Stomach (tissue), 9 donors: ENCODE data around the gene WT1. TPM values are rescaled to one million over a fixed set of nuclear protein-coding genes. Genes with fewer than 3 reads are reported as not detected.

Experiments used
- DNase-seq, 2 donors: peaks; one replicate each; pipeline versions ENCODE4 v3.0.0 to v3.0.0-alpha.2; 2013 to 2019
- H3K27ac ChIP-seq, 5 donors: fragments of 200-600 bp in 4 of 5; sonication (generic) in 4 of 5; one replicate each; pipeline ENCODE4 v1.5.1; 2013 to 2019; ENCODE audit warnings: mild to moderate bottlenecking in 1 of 5, moderate library complexity in 1 of 5
- H3K27me3 ChIP-seq, 3 donors: fragments of 200-600 bp; sonication (generic); one replicate each; pipeline ENCODE4 v1.5.1; 2017 to 2019; ENCODE audit warnings: mixed run types in 1 of 3
- H3K36me3 ChIP-seq, 4 donors: fragments of 200-600 bp; sonication (generic); 1 replicate in 3 of 4; 2 replicates in 1 of 4; pipeline ENCODE4 v1.5.1; 2016 to 2019
- H3K4me1 ChIP-seq, 4 donors: fragments of 200-600 bp; sonication (generic); one replicate each; pipeline ENCODE4 v1.5.1; 2016 to 2019
- H3K4me3 ChIP-seq, 4 donors: fragments of 200-600 bp; sonication (generic) in 3 of 4; one replicate each; pipeline ENCODE4 v1.5.1; 2016 to 2019; ENCODE audit warnings: mild to moderate bottlenecking in 1 of 4
- H3K9me3 ChIP-seq, 4 donors: fragments of 200-600 bp; sonication (generic); one replicate each; pipeline ENCODE4 v1.5.1; 2016 to 2019
- EP300 ChIP-seq: sonication (generic); formaldehyde crosslinking; IDR thresholded peaks from one replicate; pipeline ENCODE4 v1.6.1; 2017; ENCODE audit warnings: antibody characterized with exemption
- POLR2A ChIP-seq, 4 donors: fragments of 450-650 bp; IDR thresholded peaks; one replicate each; pipeline ENCODE4 v1.6.1; 2016; ENCODE audit warnings: antibody characterized with exemption in 4 of 4, control low read depth in 2 of 4, mild to moderate bottlenecking in 1 of 4, moderate library complexity in 1 of 4
- POLR2AphosphoS5 ChIP-seq, 3 donors: sonication (generic); formaldehyde crosslinking; IDR thresholded peaks; one replicate each; pipeline ENCODE4 v1.6.1; 2016; ENCODE audit warnings: antibody characterized with exemption in 3 of 3
- WGBS, 5 donors: extraction: QIAGEN DNeasy Blood & Tissue Kit in 3 of 5; methylation state at CpG; one replicate each; pipeline versions ENCODE4 v1.1.5 to v1.1.7; 2013 to 2018; 5-methylcytosine and 5-hydroxymethylcytosine counted together
- intact Hi-C: fragments of 100-400 bp; cut with DNase I; formaldehyde crosslinking; loops from one replicate; pipeline ENCODE4 v1.15.1; 2023; ENCODE audit warnings: low total_unique reads
- polyA plus RNA-seq, 3 donors: library from polyadenylated mRNA; stranded (reverse); fragments of 200-250 nt; gene quantifications; one replicate each; pipeline ENCODE4 v1.2.3, GENCODE V29; 2013
- small RNA-seq, 4 donors: library from RNA; depleted of rRNA; stranded (forward); fragments of <200 nt; gene quantifications; one replicate each; pipeline ENCODE3, GENCODE V24; 2016
- total RNA-seq, 5 donors: library from RNA; depleted of rRNA; stranded (reverse); fragments of >200 nt; gene quantifications; one replicate each; pipeline versions ENCODE4 v1.1.0 to v1.2.3, GENCODE V29; 2014 to 2016
- TF ChIP-seq, protein P1 (sequence below), 7 experiments: fragments of 450-650 bp in 4 of 7; fragments of 200-600 bp in 3 of 7; sonication (generic) in 3 of 7; IDR thresholded peaks; one replicate each; pipeline ENCODE4 v1.5.1; 2016 to 2019; ENCODE audit warnings: antibody characterized with exemption in 7 of 7, control low read depth in 2 of 7, mild to moderate bottlenecking in 1 of 7
- donor health status: healthy with polysubstance abuse.
- donor health status: Bipolar disorder and iron deficiency.
- donor health status: healthy.

The WT1 gene
- total and polyA plus RNA-seq, 8 donors = 0.31 to 3.1 TPM; not detected in 6

DNA sequence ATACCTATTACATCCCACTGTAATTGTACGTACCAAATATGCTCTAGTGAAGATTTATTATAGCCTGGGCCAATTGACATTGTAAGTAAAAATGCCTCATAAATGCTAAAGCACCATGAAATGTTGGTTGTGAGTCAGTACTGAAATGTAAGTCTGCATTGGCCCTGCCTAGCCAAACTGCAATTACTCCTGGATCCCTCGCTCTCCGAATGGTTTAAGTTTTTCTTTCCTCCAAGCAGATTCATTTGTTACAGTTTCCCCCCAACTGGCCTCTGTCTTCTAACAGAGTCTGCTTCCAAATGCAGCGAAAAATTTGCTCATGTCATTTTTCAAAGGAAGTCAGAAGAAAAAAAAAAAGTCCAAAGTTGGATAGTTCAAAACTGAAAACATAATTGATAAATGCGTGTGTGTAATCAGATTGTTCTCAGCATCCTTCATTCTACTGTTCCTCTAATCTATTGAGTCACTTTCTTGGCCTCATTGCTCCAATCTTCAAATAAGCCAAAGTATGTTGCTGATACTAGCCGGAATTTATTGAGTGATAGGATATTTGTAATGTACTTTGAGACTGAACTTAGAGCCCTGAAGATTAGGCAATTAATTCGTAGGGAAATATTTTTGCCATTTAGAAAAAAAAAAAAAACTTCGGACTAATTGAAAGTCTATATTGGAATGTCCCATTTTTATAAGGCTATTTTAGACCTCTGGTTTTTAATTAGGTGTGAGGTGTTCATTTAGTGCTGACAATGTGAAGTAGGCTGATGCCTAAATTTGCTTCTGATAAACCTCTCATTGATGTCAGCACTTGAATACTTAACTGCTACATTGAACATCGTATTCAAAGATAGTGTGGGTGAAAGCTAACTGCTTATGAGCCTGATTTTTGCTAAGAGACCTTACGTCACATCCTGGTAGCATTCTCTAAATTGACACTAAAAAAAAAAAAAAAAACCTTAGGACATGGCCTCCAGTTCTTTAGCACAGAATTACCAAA lies 93.4 kb downstream of the WT1 start:
- H3K9me3 ChIP-seq = no peaks in the 10 kb centered on the region
- H3K36me3 ChIP-seq = no peaks in the 10 kb centered on the region
- intact Hi-C loops = no loop called here
- H3K4me3 ChIP-seq = no peak overlapping the region
- peak in 1 of 2 donors; percentile 82 for DNase-seq
- TF ChIP-seq POLR2AphosphoS5 (IDR thresholded peaks at IDR 0.05) (no peak), POLR2A (IDR thresholded peaks at IDR 0.05) (no peak), EP300 (no peak)
- TF ChIP-seq, protein P1, sequence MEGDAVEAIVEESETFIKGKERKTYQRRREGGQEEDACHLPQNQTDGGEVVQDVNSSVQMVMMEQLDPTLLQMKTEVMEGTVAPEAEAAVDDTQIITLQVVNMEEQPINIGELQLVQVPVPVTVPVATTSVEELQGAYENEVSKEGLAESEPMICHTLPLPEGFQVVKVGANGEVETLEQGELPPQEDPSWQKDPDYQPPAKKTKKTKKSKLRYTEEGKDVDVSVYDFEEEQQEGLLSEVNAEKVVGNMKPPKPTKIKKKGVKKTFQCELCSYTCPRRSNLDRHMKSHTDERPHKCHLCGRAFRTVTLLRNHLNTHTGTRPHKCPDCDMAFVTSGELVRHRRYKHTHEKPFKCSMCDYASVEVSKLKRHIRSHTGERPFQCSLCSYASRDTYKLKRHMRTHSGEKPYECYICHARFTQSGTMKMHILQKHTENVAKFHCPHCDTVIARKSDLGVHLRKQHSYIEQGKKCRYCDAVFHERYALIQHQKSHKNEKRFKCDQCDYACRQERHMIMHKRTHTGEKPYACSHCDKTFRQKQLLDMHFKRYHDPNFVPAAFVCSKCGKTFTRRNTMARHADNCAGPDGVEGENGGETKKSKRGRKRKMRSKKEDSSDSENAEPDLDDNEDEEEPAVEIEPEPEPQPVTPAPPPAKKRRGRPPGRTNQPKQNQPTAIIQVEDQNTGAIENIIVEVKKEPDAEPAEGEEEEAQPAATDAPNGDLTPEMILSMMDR (IDR thresholded peaks at IDR 0.05) = no peak
- H3K27me3 ChIP-seq = peaks cover 0 to 8% (median 0%) of the 10 kb centered on the region in 3 donors
- 51 to 64% (median 57%) methylated on average over 10 of the region's 10 CpGs for WGBS, 5 donors
- no peak overlapping the region for H3K27ac ChIP-seq
- no peaks in the 10 kb centered on the region for H3K4me1 ChIP-seq

DNA sequence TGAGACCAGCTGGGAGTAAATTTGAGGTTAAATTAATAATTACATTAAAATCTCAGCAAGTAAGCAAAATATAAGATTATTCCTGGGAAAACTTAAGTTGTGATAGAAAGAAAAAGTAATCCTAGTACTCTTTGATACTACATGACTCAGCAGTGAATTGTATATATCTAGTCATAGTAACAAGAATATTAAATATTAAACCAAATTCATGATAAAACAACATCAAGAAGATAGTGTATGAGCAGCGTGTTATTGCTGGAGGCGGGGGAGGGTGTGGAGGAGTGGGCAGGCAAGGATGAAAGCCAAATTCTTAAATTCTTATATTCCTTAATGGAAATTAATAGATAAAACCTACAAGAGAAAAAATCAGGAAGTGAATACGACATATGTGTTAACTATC lies 95.2 kb downstream of the WT1 start:
- peaks cover 0 to 12% (median 0%) of the 10 kb centered on the region in 3 donors for H3K27me3 ChIP-seq
- no peak overlapping the region for H3K27ac ChIP-seq
- H3K4me3 ChIP-seq = no peak overlapping the region
- no peak for DNase-seq
- TF ChIP-seq EP300 (no peak), POLR2AphosphoS5 (IDR thresholded peaks at IDR 0.05) (no peak), POLR2A (IDR thresholded peaks at IDR 0.05) (no peak)
- TF ChIP-seq, protein P1 (IDR thresholded peaks at IDR 0.05) = no peak
- 72 to 88% (median 82%) methylated on average over 3 of the region's 3 CpGs for WGBS, 5 donors
- no peaks in the 10 kb centered on the region for H3K36me3 ChIP-seq
- H3K9me3 ChIP-seq = no peaks in the 10 kb centered on the region
- H3K4me1 ChIP-seq = no peaks in the 10 kb centered on the region
- intact Hi-C loops = no loop called here

Small RNA genes lying within 50 kb of the gene (small RNA-seq; reads per million reads assigned to genes)
- gene RF02204 (0 reads per million in 4 donors), gene RF02205 (0 reads per million in 4 donors)

Other genes with a start within 250 kb of the WT1 start
- 100 to 1,000 TPM in 3 of 5 donors, 10 to 100 TPM in 2; 38.5 to 259 (median 139) TPM for gene EIF3M, start 148.3 kb upstream of the WT1 start, total RNA-seq
- 100 to 1,000 TPM; 255 to 459 (median 261) TPM for gene EIF3M, start 148.3 kb upstream of the WT1 start, polyA plus RNA-seq